HCT116 (cell line): ENCODE measurements around the gene MYH3. TPM values are rescaled to one million over a fixed set of nuclear protein-coding genes. Genes with fewer than 3 reads are reported as not detected.

Source experiments
- ATAC-seq: fragments of 200-7000 bp; cut with Tn5 transposase; 2 replicates; pipeline ENCODE4 v1.9.1; 2020; ENCODE audit warnings: mild to moderate bottlenecking, moderate library complexity
- BruUV-seq: library from RNA; stranded (reverse); fragments of 400-500 nt; replicated peaks from 2 replicates; lab custom pipeline; 2021; lab: Mats Ljungman, UMichigan
- CTCF ChIA-PET: fragments of 300-600 bp; sonication (Branson Sonifier 250); formaldehyde crosslinking; loops from one replicate; lab custom pipeline; 2021; ENCODE audit warnings: antibody characterized with exemption; lab: Charles Lee
- POLR2A ChIA-PET: fragments of 300-600, 350-600 bp; sonication (Branson Sonifier 250); formaldehyde crosslinking; loops from one replicate; lab custom pipeline; 2021; ENCODE audit warnings: antibody characterized with exemption; lab: Charles Lee
- RAD21 ChIA-PET, 2 experiments: fragments of 300-600 bp; sonication (Branson Sonifier 250); formaldehyde crosslinking; loops; one replicate each; lab custom pipeline; 2023; ENCODE audit warnings: low total read pairs in 2 of 2; ENCODE audit not compliant: uncharacterized antibody in 2 of 2, unreplicated experiment in 2 of 2, low non-redundant PET in 1 of 2; lab: Charles Lee
- DNase-seq: peaks from one replicate; pipeline ENCODE4 v3.0.0-alpha.2; 2010; ENCODE audit warnings: low read depth, low spot score
- H2AFZ ChIP-seq: fragments of 200-600 bp; shearing (Covaris generic), sonication (generic); 2 replicates; pipeline ENCODE4 v1.6.1; 2017; ENCODE audit warnings: low read depth, mixed run types, mixed read lengths, antibody characterized with exemption, low read length; ENCODE audit not compliant: poor library complexity, severe bottlenecking
- H3K27ac ChIP-seq: 2 replicates; pipeline ENCODE4 v1.5.1; 2012; ENCODE audit warnings: low read depth, low read length
- H3K27me3 ChIP-seq: fragments of 200-600 bp; sonication (generic); 2 replicates; pipeline ENCODE4 v1.6.1; 2016; ENCODE audit warnings: mixed run types, low read length, mixed read lengths; ENCODE audit not compliant: insufficient read depth
- H3K36me3 ChIP-seq, 2 experiments: fragments of 200-500 bp in 1 of 2; fragments of 200-600 bp in 1 of 2; sonication (Bioruptor generic) in 1 of 2; sonication (generic) in 1 of 2; 2 replicates each; pipeline versions ENCODE4 v1.5.1 to v1.6.1; 2014 to 2016; ENCODE audit warnings: low read length in 2 of 2, inconsistent platforms in 1 of 2, mixed read lengths in 1 of 2, mixed run types in 1 of 2; ENCODE audit not compliant: insufficient read depth in 2 of 2, control insufficient read depth in 1 of 2
- H3K4me1 ChIP-seq, 2 experiments: fragments of 200-600 bp in 1 of 2; sonication (generic) in 1 of 2; 2 replicates each; pipeline versions ENCODE4 v1.5.1 to v1.6.1; 2012 to 2017; ENCODE audit warnings: low read length in 2 of 2, inconsistent platforms in 1 of 2, mild to moderate bottlenecking in 1 of 2, mixed read lengths in 1 of 2, mixed run types in 1 of 2, moderate library complexity in 1 of 2; ENCODE audit not compliant: insufficient read depth in 2 of 2, control insufficient read depth in 1 of 2
- H3K4me2 ChIP-seq: fragments of 200-600 bp; sonication (generic); 2 replicates; pipeline ENCODE4 v1.6.1; 2017; ENCODE audit warnings: mixed run types, low read length, mixed read lengths
- H3K4me3 ChIP-seq, 2 experiments: fragments of 200-600 bp in 1 of 2; sonication (generic) in 1 of 2; replicated peaks in 1 of 2; 2 replicates each; pipeline ENCODE4 v1.5.1; 2011 to 2016; ENCODE audit warnings: low read length in 2 of 2, control low read depth in 1 of 2, low read depth in 1 of 2, mild to moderate bottlenecking in 1 of 2, mixed read lengths in 1 of 2, mixed run types in 1 of 2
- H3K79me2 ChIP-seq: fragments of 200-600 bp; sonication (generic); 2 replicates; pipeline ENCODE4 v1.6.1; 2017; ENCODE audit warnings: mild to moderate bottlenecking, mixed run types, low read length, moderate library complexity, mixed read lengths; ENCODE audit not compliant: insufficient read depth
- H3K9ac ChIP-seq: fragments of 200-600 bp; sonication (generic); 2 replicates; pipeline ENCODE4 v1.6.1; 2016; ENCODE audit warnings: low read length, mixed read lengths
- H3K9me2 ChIP-seq: fragments of 200-600 bp; sonication (generic), shearing (Covaris generic); 2 replicates; pipeline ENCODE4 v1.6.1; 2017; ENCODE audit warnings: mixed run types, mild to moderate bottlenecking, moderate library complexity; ENCODE audit not compliant: insufficient read depth
- H3K9me3 ChIP-seq, 2 experiments: fragments of 200-500 bp in 1 of 2; fragments of 200-600 bp in 1 of 2; sonication (Bioruptor generic) in 1 of 2; sonication (generic) in 1 of 2; 2 replicates each; pipeline ENCODE4 v1.6.1; 2014 to 2017; ENCODE audit warnings: low read length in 2 of 2, mixed read lengths in 2 of 2, inconsistent platforms in 1 of 2, low read depth in 1 of 2, mild to moderate bottlenecking in 1 of 2, mixed run types in 1 of 2, moderate library complexity in 1 of 2; ENCODE audit not compliant: control insufficient read depth in 1 of 2, insufficient read depth in 1 of 2
- H4K20me1 ChIP-seq: fragments of 200-600 bp; sonication (generic), shearing (Covaris generic); 2 replicates; pipeline ENCODE4 v1.6.1; 2017; ENCODE audit warnings: mixed run types, mild to moderate bottlenecking, moderate library complexity; ENCODE audit not compliant: insufficient read depth
- ATF3 ChIP-seq: IDR thresholded peaks from 2 replicates; pipeline ENCODE4 v1.6.1; 2012
- CBX3 ChIP-seq: IDR thresholded peaks from 2 replicates; pipeline ENCODE4 v1.6.1; 2012; ENCODE audit warnings: low read depth
- ELF1 ChIP-seq: IDR thresholded peaks from 2 replicates; pipeline ENCODE4 v1.6.1; 2012; ENCODE audit warnings: low read depth, borderline replicate concordance
- FOSL1 ChIP-seq: IDR thresholded peaks from 2 replicates; pipeline ENCODE4 v1.6.1; 2012; ENCODE audit warnings: low read depth
- JUND ChIP-seq: IDR thresholded peaks from 2 replicates; pipeline ENCODE4 v1.6.1; 2012
- POLR2A ChIP-seq: IDR thresholded peaks from 2 replicates; pipeline ENCODE4 v1.7.0; 2011; ENCODE audit warnings: borderline replicate concordance; ENCODE audit not compliant: insufficient read depth, insufficient read length; ENCODE audit errors: extremely low read depth
- SP1 ChIP-seq: IDR thresholded peaks from 2 replicates; pipeline ENCODE4 v1.6.1; 2012; ENCODE audit warnings: low read depth
- YY1 ChIP-seq: IDR thresholded peaks from 2 replicates; pipeline ENCODE4 v1.6.1; 2011; ENCODE audit warnings: low read length, low read depth, moderate library complexity, mild to moderate bottlenecking; ENCODE audit not compliant: insufficient replicate concordance; ENCODE audit errors: extremely low read depth
- ZNF274 ChIP-seq: fragments of 200-500 bp; sonication (Bioruptor generic); IDR thresholded peaks from 2 replicates; pipeline ENCODE4 v1.6.1; 2014; ENCODE audit warnings: mild to moderate bottlenecking, low read depth, low read length, inconsistent platforms
- intact Hi-C: fragments of 100-400 bp; cut with micrococcal nuclease; formaldehyde crosslinking; loops from 2 replicates; pipeline ENCODE4 v1.10.0; 2022
- total RNA-seq: library from RNA; stranded (reverse); gene quantifications from one replicate; pipeline ENCODE4 v1.2.1, GENCODE V29; 2021; ENCODE audit not compliant: unreplicated experiment
- TF ChIP-seq, protein P1 (sequence below), 3 experiments: fragments of 200-600 bp in 1 of 3; sonication (generic) in 1 of 3; IDR thresholded peaks in 2 of 3; conservative IDR thresholded peaks in 1 of 3; 2 replicates each; pipeline ENCODE4 v1.5.1; 2012 to 2017; ENCODE audit warnings: low read depth in 2 of 3, low read length in 2 of 3, antibody characterized with exemption in 1 of 3, borderline replicate concordance in 1 of 3, control low read depth in 1 of 3, mild to moderate bottlenecking in 1 of 3, mixed read lengths in 1 of 3, mixed run types in 1 of 3, moderate library complexity in 1 of 3; ENCODE audit not compliant: insufficient read depth in 1 of 3

Gene MYH3
- total RNA-seq, 1 experiment from 2014 or later: 1.6 TPM

- Histone ChIP-seq H3K4me1 (no peaks in the 10 kb centered on the region), H3K9ac (no peak overlapping the region), H3K79me2 (no peaks in the 10 kb centered on the region), H3K9me3 (no peaks in the 10 kb centered on the region), H3K36me3 (no peaks in the 10 kb centered on the region), H4K20me1 (no peaks in the 10 kb centered on the region), H3K4me3 (no peak overlapping the region), H2AFZ (no peak overlapping the region), H3K27me3 (no peaks in the 10 kb centered on the region), H3K4me2 (no peak overlapping the region), H3K27ac (no peak overlapping the region), H3K9me2 (no peaks in the 10 kb centered on the region)
- TF ChIP-seq POLR2A (no peak), FOSL1 (no peak), ELF1 (no peak), YY1 (no peak), CBX3 (no peak), JUND (no peak), ATF3 (no peak), SP1 (no peak), ZNF274 (no peak)
- TF ChIP-seq, protein P1, sequence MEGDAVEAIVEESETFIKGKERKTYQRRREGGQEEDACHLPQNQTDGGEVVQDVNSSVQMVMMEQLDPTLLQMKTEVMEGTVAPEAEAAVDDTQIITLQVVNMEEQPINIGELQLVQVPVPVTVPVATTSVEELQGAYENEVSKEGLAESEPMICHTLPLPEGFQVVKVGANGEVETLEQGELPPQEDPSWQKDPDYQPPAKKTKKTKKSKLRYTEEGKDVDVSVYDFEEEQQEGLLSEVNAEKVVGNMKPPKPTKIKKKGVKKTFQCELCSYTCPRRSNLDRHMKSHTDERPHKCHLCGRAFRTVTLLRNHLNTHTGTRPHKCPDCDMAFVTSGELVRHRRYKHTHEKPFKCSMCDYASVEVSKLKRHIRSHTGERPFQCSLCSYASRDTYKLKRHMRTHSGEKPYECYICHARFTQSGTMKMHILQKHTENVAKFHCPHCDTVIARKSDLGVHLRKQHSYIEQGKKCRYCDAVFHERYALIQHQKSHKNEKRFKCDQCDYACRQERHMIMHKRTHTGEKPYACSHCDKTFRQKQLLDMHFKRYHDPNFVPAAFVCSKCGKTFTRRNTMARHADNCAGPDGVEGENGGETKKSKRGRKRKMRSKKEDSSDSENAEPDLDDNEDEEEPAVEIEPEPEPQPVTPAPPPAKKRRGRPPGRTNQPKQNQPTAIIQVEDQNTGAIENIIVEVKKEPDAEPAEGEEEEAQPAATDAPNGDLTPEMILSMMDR (IDR thresholded peaks at IDR 0.05 in 2 of 3, conservative IDR thresholded peaks at IDR 0.05 in 1 of 3; ENCODE audit: borderline replicate concordance in 1 of 3, insufficient read depth in 1 of 3, low read depth in 2 of 3, low read length in 2 of 3): no peak
- no peak for DNase-seq
- POLR2A ChIA-PET: no interaction called here
- BruUV-seq: no TSS peak
- RAD21 ChIA-PET: no interaction called here
- ATAC-seq: no peak
- intact Hi-C loops: no loop called here
- CTCF ChIA-PET: no interaction called here
Observed at GRCh38 chr17:10652984-10653659, 4.0 kb downstream of the MYH3 start.
